GM12864 (cell line): ENCODE results near the gene HOXD10.

Experiments
- DNase-seq: peaks from one replicate; pipeline ENCODE4 v3.0.0-alpha.2; 2011; ENCODE audit warnings: low read depth
- H3K4me3 ChIP-seq: 2 replicates; pipeline ENCODE4 v1.5.1; 2011; ENCODE audit warnings: mild to moderate bottlenecking, low read depth, low read length, control low read depth
- CTCF ChIP-seq: IDR thresholded peaks from 2 replicates; pipeline ENCODE4 v1.5.1; 2011; ENCODE audit warnings: low read depth, mild to moderate bottlenecking, moderate library complexity, low read length, control low read depth, inconsistent platforms; ENCODE audit errors: missing control alignments

Gene HOXD10

DNA sequence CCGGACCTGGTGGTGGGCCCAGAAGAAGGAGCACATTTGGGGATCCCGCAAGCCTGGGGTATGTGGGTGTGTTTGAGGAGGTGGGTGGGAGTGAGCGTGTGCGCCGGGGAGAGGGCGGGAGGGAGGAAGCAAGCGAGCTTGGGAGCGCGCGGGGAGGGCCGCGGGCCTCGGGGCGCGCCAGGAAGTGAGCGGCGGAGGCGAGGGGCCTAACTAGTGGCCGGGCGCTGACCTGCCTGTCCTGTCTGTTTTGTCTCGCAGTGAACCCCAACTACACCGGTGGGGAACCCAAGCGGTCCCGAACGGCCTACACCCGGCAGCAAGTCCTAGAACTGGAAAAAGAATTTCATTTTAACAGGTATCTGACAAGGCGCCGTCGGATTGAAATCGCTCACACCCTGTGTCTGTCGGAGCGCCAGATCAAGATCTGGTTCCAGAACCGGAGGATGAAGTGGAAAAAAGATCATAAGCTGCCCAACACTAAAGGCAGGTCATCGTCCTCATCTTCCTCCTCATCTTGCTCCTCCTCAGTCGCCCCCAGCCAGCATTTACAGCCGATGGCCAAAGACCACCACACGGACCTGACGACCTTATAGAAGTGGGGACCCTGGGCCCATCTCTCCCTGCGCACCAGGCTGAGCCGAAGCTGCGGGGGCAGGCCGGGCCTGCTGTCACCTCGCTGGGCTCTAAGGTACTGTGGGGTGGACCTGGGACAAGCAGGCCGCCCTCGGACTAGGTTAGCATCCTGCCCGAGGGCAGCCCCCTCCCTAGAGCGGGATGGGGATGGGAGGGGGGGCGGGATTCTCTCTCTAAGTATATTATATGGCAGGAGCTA is 36.0 kb downstream of the HOXD10 start:
- H3K4me3 ChIP-seq, result no peak overlapping the region
- no peak for TF ChIP-seq CTCF
- DNase-seq, result no peak

- H3K4me3 ChIP-seq, result no peak overlapping the region
- no peak for TF ChIP-seq CTCF
- no peak for DNase-seq
These were observed 38.1 kb downstream of the HOXD10 start for GRCh38 chr2:176154576-176155252.

DNA sequence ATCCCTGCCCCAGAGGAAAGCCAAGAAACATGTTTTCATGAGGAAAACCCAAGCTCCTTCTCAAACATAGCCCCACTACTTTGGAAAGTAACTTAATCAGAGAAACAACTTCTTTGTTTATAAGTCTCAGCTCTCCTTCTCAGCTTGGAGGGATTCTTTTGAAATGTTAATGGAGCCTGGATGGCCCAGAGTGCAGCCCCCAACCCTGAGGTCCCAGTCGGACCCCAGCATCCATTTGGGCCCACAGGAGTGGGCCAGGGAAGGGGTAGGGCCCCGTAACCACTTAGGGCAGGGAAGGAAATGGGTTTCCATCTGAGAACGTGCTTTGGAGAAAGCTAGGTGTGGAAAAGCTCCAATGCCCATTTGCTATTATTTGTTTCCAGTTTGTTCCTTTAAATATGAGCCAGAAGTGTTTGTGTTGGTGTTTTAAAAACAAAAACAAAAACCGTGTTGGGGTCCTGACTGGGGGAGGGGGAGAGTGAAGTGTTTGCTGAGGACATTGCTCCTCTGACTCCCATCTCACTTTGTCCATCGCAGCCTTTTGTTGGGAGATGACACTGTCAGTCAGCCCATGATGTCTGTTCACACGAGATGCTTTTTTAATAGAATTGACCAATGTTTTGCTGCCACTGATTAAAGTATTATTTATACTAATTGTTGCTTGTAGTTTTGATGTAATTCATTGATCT is 38.9 kb downstream of the HOXD10 start:
- no peak for DNase-seq
- H3K4me3 ChIP-seq, result no peak overlapping the region
- no peak for TF ChIP-seq CTCF

- DNase-seq, result no peak
- H3K4me3 ChIP-seq, result no peak overlapping the region
These were observed 39.8 kb downstream of the HOXD10 start for GRCh38 chr2:176156301-176156806.

DNA sequence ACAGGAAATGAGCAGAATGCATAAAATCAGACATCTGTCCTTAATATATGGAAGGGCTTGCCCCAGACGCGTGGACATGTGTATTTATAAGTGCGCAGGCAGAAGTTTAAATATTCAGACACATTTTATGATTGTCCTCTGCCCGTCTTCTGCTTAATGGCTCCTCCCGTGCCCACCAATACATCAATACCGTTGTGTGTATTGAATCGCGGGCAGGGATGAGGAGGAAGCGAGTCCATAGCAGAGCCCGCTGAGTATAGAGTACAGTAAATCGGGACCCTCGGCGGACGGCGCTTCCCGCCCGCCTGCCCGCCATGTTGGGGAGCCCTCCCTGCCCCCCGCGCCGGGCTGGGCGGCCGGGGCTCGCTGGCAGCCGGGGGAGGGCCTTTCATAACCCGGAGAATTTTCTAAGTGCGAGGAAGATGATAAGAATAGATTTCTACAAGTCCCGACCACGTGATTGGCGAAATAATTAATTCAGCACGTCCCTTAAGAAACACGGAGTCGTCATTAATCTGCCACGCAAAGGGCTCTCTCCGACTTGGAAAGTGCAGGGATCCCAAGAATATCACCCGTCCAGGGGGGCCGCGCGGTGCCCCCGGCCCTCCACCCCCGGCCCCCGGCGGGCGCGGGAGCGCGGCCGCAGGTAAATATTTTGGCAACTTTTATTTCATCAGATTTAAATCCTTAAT is 40.4 kb downstream of the HOXD10 start, which contains the start of gene HOXD3:
Gene HOXD3 (plus strand): TSS at position 501 of the 692 bp plus-strand sequence. CDS start 11,808 bp downstream, outside the sequence.
- H3K4me3 ChIP-seq, result no peak within 1 kb of the TSS
- no peak for TF ChIP-seq CTCF
- DNase-seq, result no peak

More at GRCh38 chr2:176156301-176156806, 39.8 kb downstream of the HOXD10 start:
- no peak for TF ChIP-seq CTCF

DNA sequence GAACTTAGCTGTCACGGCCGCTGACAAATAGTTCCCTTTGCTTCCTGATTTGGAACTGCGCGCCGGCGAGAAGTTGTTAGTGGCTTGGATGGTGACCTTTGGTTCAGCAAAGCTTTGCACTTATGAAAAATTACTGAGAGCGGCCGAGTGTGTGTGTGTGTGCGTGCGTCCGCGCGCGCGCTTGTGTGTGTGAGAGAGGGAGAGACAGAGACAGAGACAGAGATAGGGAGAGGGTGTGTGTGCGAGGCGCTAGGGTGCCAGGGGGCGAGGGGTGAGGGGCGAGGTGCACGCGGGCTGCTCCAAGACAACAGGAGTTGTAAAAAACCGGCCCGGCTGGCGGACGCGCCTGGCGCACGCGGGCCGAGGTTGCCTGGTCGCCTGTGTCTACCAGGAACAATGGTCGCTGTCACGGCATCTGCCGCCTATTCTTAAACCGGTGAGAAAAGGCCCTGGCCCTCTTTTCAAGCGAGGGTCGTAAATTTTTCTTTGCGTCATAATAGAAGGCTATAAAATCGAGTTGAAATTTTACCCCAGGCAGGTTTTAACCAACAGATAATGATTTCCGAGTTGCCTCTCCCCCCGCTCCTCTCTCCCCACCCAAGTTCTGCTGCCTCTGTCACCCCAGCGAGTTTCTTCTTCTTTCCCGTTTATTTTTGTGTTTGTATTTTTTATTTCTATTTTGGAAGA is 41.1 kb downstream of the HOXD10 start:
- no peak overlapping the region for H3K4me3 ChIP-seq
- no peak for TF ChIP-seq CTCF
- DNase-seq, result no peak
